WTC11 (cell line): ENCODE data around the gene AATK.

Experiments used
- CBFB ChIP-seq: sonication (generic); formaldehyde crosslinking; IDR thresholded peaks from 2 replicates; pipeline ENCODE4 v1.8.1; 2022; ENCODE audit warnings: mild to moderate bottlenecking, low read depth, missing genetic modification reagents
- CREM ChIP-seq: sonication (generic); formaldehyde crosslinking; IDR thresholded peaks from 2 replicates; pipeline ENCODE4 v1.8.1; 2022; ENCODE audit warnings: mild to moderate bottlenecking, missing genetic modification reagents, moderate library complexity
- ELF4 ChIP-seq: sonication (generic); formaldehyde crosslinking; IDR thresholded peaks from 2 replicates; pipeline ENCODE4 v1.8.1; 2022; ENCODE audit warnings: low read depth, mild to moderate bottlenecking, moderate library complexity, missing genetic modification reagents
- EMX1 ChIP-seq: fragments of 250-450 bp; sonication (Bioruptor Pico); IDR thresholded peaks from 2 replicates; pipeline ENCODE4 v1.8.0; 2021; ENCODE audit warnings: mild to moderate bottlenecking
- ESRRA ChIP-seq: sonication (generic); formaldehyde crosslinking; IDR thresholded peaks from 2 replicates; pipeline ENCODE4 v1.8.1; 2022; ENCODE audit warnings: mild to moderate bottlenecking, missing genetic modification reagents, borderline replicate concordance
- MYBL2 ChIP-seq: sonication (generic); formaldehyde crosslinking; IDR thresholded peaks from 2 replicates; pipeline ENCODE4 v1.8.1; 2023; ENCODE audit warnings: mild to moderate bottlenecking, moderate library complexity, missing genetic modification reagents
- SMAD3 ChIP-seq: sonication (generic); formaldehyde crosslinking; IDR thresholded peaks from 2 replicates; pipeline ENCODE4 v1.8.0; 2022; ENCODE audit warnings: missing genetic modification reagents, mild to moderate bottlenecking, borderline replicate concordance
- ZNF317 ChIP-seq: sonication (generic); formaldehyde crosslinking; IDR thresholded peaks from 2 replicates; pipeline ENCODE4 v1.8.1; 2023; ENCODE audit warnings: low read depth, mild to moderate bottlenecking, moderate library complexity, missing genetic modification reagents, borderline replicate concordance
- TF ChIP-seq, protein P1 (sequence below): fragments of 200-600 bp; IDR thresholded peaks from 2 replicates; pipeline ENCODE4 v1.8.0; 2022; ENCODE audit warnings: antibody characterized with exemption
- TF ChIP-seq, protein P2 (sequence below): sonication (generic); formaldehyde crosslinking; IDR thresholded peaks from 2 replicates; pipeline ENCODE4 v1.8.1; 2022; ENCODE audit warnings: missing genetic modification reagents, borderline replicate concordance
- TF ChIP-seq, protein P3 (sequence below): sonication (generic); formaldehyde crosslinking; IDR thresholded peaks from 2 replicates; pipeline ENCODE4 v1.8.0; 2022; ENCODE audit warnings: mild to moderate bottlenecking, missing genetic modification reagents
- TF ChIP-seq, protein P4 (sequence below): sonication (generic); formaldehyde crosslinking; IDR thresholded peaks from 2 replicates; pipeline ENCODE4 v1.8.0; 2022; ENCODE audit warnings: mild to moderate bottlenecking, missing genetic modification reagents

DNA sequence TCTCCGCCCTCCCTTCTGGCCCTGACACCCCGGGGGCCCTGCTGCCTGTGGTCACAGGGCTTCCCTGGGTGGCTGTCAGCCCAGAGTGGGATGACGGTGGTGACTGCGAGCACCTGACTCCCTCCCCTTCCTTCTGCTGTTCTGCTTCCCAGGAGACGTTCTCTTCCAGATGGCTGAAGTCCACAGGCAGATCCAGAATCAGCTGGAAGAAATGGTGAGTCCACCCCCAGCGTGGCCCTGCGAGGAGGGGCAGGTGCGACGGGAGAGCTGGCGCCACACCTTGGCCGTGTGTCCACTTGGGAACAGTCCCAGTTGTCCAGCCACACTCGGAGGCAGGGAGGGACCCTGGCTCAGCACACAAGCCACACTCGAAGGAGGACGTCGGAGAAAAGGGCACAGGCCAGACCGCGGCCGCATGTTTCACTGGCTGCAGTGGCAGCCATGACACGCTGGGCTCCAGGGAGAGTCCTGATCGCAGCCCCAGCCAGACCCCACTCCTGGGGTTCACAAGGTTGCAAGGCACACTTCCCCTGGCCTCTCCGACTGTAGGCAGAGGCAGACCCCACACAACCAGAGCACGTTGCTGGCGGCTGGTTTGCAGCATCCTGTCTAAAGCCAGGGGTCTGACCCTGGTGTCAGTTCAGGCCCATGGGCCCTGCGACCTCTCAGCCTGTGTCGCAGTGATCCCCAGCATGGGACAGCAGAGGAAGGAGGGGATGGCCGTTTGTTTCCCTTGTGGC is 81.2 kb downstream of the AATK start:
- TF ChIP-seq, protein P1, sequence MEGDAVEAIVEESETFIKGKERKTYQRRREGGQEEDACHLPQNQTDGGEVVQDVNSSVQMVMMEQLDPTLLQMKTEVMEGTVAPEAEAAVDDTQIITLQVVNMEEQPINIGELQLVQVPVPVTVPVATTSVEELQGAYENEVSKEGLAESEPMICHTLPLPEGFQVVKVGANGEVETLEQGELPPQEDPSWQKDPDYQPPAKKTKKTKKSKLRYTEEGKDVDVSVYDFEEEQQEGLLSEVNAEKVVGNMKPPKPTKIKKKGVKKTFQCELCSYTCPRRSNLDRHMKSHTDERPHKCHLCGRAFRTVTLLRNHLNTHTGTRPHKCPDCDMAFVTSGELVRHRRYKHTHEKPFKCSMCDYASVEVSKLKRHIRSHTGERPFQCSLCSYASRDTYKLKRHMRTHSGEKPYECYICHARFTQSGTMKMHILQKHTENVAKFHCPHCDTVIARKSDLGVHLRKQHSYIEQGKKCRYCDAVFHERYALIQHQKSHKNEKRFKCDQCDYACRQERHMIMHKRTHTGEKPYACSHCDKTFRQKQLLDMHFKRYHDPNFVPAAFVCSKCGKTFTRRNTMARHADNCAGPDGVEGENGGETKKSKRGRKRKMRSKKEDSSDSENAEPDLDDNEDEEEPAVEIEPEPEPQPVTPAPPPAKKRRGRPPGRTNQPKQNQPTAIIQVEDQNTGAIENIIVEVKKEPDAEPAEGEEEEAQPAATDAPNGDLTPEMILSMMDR: no peak
- TF ChIP-seq EMX1 (CRISPR knock-in tag) (no peak), CREM (CRISPR knock-in tag) (no peak), ESRRA (CRISPR knock-in tag) (no peak), ZNF317 (CRISPR knock-in tag) (no peak), MYBL2 (no peak), SMAD3 (no peak), CBFB (CRISPR knock-in tag) (no peak), ELF4 (CRISPR knock-in tag) (no peak)
- TF ChIP-seq, protein P2, sequence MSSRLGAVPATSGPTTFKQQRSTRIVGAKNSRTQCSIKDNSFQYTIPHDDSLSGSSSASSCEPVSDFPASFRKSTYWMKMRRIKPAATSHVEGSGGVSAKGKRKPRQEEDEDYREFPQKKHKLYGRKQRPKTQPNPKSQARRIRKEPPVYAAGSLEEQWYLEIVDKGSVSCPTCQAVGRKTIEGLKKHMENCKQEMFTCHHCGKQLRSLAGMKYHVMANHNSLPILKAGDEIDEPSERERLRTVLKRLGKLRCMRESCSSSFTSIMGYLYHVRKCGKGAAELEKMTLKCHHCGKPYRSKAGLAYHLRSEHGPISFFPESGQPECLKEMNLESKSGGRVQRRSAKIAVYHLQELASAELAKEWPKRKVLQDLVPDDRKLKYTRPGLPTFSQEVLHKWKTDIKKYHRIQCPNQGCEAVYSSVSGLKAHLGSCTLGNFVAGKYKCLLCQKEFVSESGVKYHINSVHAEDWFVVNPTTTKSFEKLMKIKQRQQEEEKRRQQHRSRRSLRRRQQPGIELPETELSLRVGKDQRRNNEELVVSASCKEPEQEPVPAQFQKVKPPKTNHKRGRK (CRISPR knock-in tag): no peak
- TF ChIP-seq, protein P3, sequence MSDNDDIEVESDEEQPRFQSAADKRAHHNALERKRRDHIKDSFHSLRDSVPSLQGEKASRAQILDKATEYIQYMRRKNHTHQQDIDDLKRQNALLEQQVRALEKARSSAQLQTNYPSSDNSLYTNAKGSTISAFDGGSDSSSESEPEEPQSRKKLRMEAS (CRISPR knock-in tag): no peak
- TF ChIP-seq, protein P4, sequence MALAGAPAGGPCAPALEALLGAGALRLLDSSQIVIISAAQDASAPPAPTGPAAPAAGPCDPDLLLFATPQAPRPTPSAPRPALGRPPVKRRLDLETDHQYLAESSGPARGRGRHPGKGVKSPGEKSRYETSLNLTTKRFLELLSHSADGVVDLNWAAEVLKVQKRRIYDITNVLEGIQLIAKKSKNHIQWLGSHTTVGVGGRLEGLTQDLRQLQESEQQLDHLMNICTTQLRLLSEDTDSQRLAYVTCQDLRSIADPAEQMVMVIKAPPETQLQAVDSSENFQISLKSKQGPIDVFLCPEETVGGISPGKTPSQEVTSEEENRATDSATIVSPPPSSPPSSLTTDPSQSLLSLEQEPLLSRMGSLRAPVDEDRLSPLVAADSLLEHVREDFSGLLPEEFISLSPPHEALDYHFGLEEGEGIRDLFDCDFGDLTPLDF: no peak
